Mucosa of descending colon (tissue), 3 donors: ENCODE results near the gene ERGIC2. TPM values are rescaled to one million over a fixed set of nuclear protein-coding genes. Genes with fewer than 3 reads are reported as not detected.

Source experiments
- ATAC-seq: fragments of 200-7000 bp; cut with Tn5 transposase; one replicate; pipeline ENCODE4 v1.9.1; 2020; ENCODE audit warnings: mild to moderate bottlenecking, moderate library complexity
- DNase-seq, 3 donors: peaks; one replicate each; pipeline ENCODE4 v3.0.0-alpha.2; 2020
- H3K36me3 ChIP-seq: fragments of 200-600 bp; one replicate; pipeline ENCODE4 v1.8.0; 2021; ENCODE audit warnings: low read depth, mild to moderate bottlenecking
- H3K4me1 ChIP-seq: fragments of 200-600 bp; one replicate; pipeline ENCODE4 v1.8.0; 2021; ENCODE audit warnings: low read depth, mild to moderate bottlenecking
- H3K4me3 ChIP-seq: fragments of 200-600 bp; one replicate; pipeline ENCODE4 v1.8.0; 2021; ENCODE audit warnings: mild to moderate bottlenecking
- H3K9me3 ChIP-seq: fragments of 200-600 bp; one replicate; pipeline ENCODE4 v1.8.0; 2021; ENCODE audit warnings: mild to moderate bottlenecking
- intact Hi-C, 2 donors: fragments of 100-400 bp; cut with DNase I in 1 of 2; cut with micrococcal nuclease in 1 of 2; formaldehyde crosslinking; loops; one replicate each; pipeline versions ENCODE4 v1.11.0 to v1.11.1; 2022; cut with DNase I, micrococcal nuclease
- total RNA-seq, 3 donors: library from RNA; stranded (reverse); fragmentation: NEBNext Ultra II Directional in 2 of 3; extraction: Animal tissue kit (Norgen Biotek cat#: 25700) in 2 of 3; gene quantifications; one replicate each; pipeline versions ENCODE4 v1.2.1 to v1.2.4, GENCODE V29; 2021 to 2023
- TF ChIP-seq, protein P1 (sequence below): fragments of 200-600 bp; IDR thresholded peaks from one replicate; pipeline ENCODE4 v1.8.0; 2022; ENCODE audit warnings: antibody characterized with exemption, mild to moderate bottlenecking
- donor health status: DM: no; HTN: no; CAD: no; lungs with moderate emphysema.
- donor health status: DM: no; HTN: no; CAD: no.
- donor health status: DM: no; HTN: yes; CAD: no.

Gene ERGIC2
- total RNA-seq, 3 donors from 2014 or later: 42.0 to 65.4 (median 45.1) TPM

DNA sequence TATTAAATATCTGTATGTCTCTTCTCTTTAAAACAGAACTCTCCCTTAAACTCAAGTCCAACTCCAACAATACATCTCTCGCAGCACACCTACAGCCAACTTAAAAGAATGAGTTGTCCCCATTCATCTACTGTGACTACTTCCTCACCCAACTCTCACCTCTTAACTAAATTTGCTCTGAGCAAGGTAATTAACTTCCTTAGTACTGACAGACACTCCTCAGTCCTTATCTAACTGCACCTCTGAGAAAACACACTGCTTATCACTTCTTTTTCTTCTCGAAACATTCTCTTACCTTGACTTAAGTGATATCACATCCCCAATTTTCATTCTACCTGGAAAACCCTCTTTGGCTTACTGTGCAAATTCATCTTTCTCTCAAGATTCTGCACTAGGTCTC lies 7.0 kb downstream of the ERGIC2 start:
- ATAC-seq: peak; percentile 85
- TF ChIP-seq, protein P1, sequence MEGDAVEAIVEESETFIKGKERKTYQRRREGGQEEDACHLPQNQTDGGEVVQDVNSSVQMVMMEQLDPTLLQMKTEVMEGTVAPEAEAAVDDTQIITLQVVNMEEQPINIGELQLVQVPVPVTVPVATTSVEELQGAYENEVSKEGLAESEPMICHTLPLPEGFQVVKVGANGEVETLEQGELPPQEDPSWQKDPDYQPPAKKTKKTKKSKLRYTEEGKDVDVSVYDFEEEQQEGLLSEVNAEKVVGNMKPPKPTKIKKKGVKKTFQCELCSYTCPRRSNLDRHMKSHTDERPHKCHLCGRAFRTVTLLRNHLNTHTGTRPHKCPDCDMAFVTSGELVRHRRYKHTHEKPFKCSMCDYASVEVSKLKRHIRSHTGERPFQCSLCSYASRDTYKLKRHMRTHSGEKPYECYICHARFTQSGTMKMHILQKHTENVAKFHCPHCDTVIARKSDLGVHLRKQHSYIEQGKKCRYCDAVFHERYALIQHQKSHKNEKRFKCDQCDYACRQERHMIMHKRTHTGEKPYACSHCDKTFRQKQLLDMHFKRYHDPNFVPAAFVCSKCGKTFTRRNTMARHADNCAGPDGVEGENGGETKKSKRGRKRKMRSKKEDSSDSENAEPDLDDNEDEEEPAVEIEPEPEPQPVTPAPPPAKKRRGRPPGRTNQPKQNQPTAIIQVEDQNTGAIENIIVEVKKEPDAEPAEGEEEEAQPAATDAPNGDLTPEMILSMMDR: no peak
- Histone ChIP-seq H3K4me3 (no peak overlapping the region), H3K4me1 (peaks cover 16% of the 10 kb centered on the region), H3K36me3 (no peaks in the 10 kb centered on the region), H3K9me3 (no peaks in the 10 kb centered on the region)
- DNase-seq: no peak
- intact Hi-C loops: no loop called here

DNA sequence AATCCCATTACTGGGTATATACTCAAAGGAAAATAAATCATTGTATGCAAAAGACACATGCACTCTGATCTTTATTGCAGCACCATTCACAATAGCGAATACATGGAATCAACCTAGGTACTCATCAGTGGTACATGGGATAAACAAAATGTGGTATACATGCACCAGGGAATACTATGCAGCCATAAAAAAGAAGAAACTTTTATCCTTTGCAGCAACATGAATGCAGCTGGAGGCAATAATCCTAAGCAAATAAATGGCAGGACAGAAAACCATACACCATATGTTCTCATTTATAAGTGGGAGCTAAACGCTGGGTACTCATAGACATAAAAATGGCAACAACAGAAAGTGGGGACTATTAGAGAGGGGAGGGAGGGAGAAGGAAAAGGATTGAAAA lies 15.9 kb downstream of the ERGIC2 start:
- Histone ChIP-seq H3K36me3 (no peaks in the 10 kb centered on the region), H3K4me3 (no peak overlapping the region), H3K9me3 (peaks cover 4% of the 10 kb centered on the region), H3K4me1 (no peaks in the 10 kb centered on the region)
- intact Hi-C loops: no loop called here
- DNase-seq: no peak
- no peak for ATAC-seq
- TF ChIP-seq, protein P1: no peak

- no peak overlapping the region for H3K4me3 ChIP-seq
- H3K36me3 ChIP-seq: no peaks in the 10 kb centered on the region
- TF ChIP-seq, protein P1: no peak
- H3K9me3 ChIP-seq: no peaks in the 10 kb centered on the region
- no peak for DNase-seq
- intact Hi-C loops: no loop called here
- peak; percentile 56 for ATAC-seq
- H3K4me1 ChIP-seq: no peaks in the 10 kb centered on the region
Measured at GRCh38 chr12:29354954-29355353, 26.0 kb downstream of the ERGIC2 start.

DNA sequence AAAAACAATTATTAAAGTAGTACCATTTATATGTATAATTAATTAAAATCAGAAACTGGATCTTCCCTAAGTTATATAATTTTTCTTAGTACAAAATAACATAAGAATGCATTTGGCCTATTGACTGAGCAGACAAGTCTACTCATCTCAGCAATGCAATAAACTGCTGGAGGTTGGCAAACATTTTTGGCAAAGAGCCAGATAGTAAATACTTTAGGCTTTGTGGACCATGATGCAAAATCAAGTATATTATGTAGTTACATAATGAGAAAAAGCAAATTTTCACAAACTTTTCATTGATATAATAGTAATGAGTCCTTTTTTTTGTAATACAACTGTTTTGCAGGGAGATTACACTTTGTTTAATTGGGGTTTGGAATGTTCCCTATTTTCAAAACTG lies 30.9 kb downstream of the ERGIC2 start:
- TF ChIP-seq, protein P1: no peak

GRCh38 chr12:29346769-29347421 lies 34.1 kb downstream of the ERGIC2 start:
- DNase-seq (no peak), ATAC-seq (peak; percentile 74)
- intact Hi-C loops: no loop called here
- Histone ChIP-seq H3K4me1 (no peaks in the 10 kb centered on the region), H3K9me3 (no peaks in the 10 kb centered on the region), H3K36me3 (peaks cover 7% of the 10 kb centered on the region), H3K4me3 (no peak overlapping the region)
- TF ChIP-seq, protein P1: no peak

More for the DNA sequence above, 30.9 kb downstream of the ERGIC2 start:
- intact Hi-C loops: no loop called here
- Histone ChIP-seq H3K9me3 (no peaks in the 10 kb centered on the region), H3K4me3 (no peak overlapping the region), H3K36me3 (no peaks in the 10 kb centered on the region), H3K4me1 (no peaks in the 10 kb centered on the region)
- DNase-seq (no peak), ATAC-seq (no peak)
